Ishikawa (cell line): ENCODE results near the gene RYR1.

Experiments
- CREB1 ChIP-seq: IDR thresholded peaks from 2 replicates; pipeline ENCODE4 v1.6.1; 2012; ENCODE audit warnings: low read depth
- EGR1 ChIP-seq: IDR thresholded peaks from 2 replicates; pipeline ENCODE4 v1.6.1; 2012
- EP300 ChIP-seq: IDR thresholded peaks from 2 replicates; pipeline ENCODE4 v1.6.1; 2012; ENCODE audit warnings: borderline replicate concordance
- FOXM1 ChIP-seq: IDR thresholded peaks from 2 replicates; pipeline ENCODE4 v1.6.1; 2012; ENCODE audit warnings: low read depth, borderline replicate concordance
- NFIC ChIP-seq: IDR thresholded peaks from 2 replicates; pipeline ENCODE4 v1.6.1; 2012
- TAF1 ChIP-seq: IDR thresholded peaks from 2 replicates; pipeline ENCODE4 v1.6.1; 2012; ENCODE audit warnings: low read depth, mild to moderate bottlenecking
- USF1 ChIP-seq: IDR thresholded peaks from 2 replicates; pipeline ENCODE4 v1.6.1; 2012
- YY1 ChIP-seq: IDR thresholded peaks from 2 replicates; pipeline ENCODE4 v1.6.1; 2012; ENCODE audit warnings: low read depth
- TF ChIP-seq, protein P1 (sequence below): IDR thresholded peaks from 2 replicates; pipeline ENCODE4 v1.6.1; 2012; ENCODE audit warnings: low read depth, mild to moderate bottlenecking
- TF ChIP-seq, protein P2 (sequence below): IDR thresholded peaks from 2 replicates; pipeline ENCODE4 v1.6.1; 2012

DNA sequence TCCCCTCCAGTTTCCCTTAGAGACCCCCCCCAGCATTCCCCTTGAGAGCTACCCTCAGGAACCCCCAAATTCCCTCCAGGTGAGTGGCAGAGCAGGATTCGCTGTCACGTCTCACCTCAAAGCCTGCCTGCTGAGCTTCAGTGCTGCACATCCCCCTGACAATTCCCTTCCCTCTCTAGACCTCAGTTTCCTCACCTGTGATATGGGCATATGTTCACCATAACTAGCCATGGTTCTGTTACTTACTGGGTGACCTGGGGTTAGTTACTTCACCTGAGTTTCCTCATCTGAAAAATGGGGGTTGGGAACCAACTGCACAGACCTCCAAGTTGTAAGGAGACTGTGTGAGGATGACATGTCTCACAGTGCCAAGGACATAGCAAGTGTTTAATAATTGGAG, 75.5 kb downstream of the RYR1 start:
- TF ChIP-seq USF1 (no peak), CREB1 (no peak), NFIC (no peak), YY1 (no peak), EGR1 (no peak), FOXM1 (no peak), TAF1 (no peak), EP300 (no peak)
- TF ChIP-seq, protein P1, sequence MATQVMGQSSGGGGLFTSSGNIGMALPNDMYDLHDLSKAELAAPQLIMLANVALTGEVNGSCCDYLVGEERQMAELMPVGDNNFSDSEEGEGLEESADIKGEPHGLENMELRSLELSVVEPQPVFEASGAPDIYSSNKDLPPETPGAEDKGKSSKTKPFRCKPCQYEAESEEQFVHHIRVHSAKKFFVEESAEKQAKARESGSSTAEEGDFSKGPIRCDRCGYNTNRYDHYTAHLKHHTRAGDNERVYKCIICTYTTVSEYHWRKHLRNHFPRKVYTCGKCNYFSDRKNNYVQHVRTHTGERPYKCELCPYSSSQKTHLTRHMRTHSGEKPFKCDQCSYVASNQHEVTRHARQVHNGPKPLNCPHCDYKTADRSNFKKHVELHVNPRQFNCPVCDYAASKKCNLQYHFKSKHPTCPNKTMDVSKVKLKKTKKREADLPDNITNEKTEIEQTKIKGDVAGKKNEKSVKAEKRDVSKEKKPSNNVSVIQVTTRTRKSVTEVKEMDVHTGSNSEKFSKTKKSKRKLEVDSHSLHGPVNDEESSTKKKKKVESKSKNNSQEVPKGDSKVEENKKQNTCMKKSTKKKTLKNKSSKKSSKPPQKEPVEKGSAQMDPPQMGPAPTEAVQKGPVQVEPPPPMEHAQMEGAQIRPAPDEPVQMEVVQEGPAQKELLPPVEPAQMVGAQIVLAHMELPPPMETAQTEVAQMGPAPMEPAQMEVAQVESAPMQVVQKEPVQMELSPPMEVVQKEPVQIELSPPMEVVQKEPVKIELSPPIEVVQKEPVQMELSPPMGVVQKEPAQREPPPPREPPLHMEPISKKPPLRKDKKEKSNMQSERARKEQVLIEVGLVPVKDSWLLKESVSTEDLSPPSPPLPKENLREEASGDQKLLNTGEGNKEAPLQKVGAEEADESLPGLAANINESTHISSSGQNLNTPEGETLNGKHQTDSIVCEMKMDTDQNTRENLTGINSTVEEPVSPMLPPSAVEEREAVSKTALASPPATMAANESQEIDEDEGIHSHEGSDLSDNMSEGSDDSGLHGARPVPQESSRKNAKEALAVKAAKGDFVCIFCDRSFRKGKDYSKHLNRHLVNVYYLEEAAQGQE = no peak
- TF ChIP-seq, protein P2, sequence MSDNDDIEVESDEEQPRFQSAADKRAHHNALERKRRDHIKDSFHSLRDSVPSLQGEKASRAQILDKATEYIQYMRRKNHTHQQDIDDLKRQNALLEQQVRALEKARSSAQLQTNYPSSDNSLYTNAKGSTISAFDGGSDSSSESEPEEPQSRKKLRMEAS = no peak
